Measurements from ENCODE around the gene SCGB3A2.

The SCGB3A2 gene

GRCh38 chr5:147882586-147883313 is 4.2 kb downstream of the SCGB3A2 start:
- H3K27me3 ChIP-seq (ENCODE audit: control insufficient read depth in 1 of 2, insufficient read depth in 1 of 2, low read length in 2 of 2): peaks cover 11 to 32% of the 10 kb centered on the region in 2 experiments
- H2AFZ ChIP-seq (ENCODE audit: low read depth, low read length): no peak overlapping the region
- no peak overlapping the region for H3K4me2 ChIP-seq (ENCODE audit: low read length, poor library complexity, severe bottlenecking)
- H2BK15ac ChIP-seq (ENCODE audit: low read depth, poor library complexity, severe bottlenecking): no peak overlapping the region
- no peak overlapping the region for H3K14ac ChIP-seq (ENCODE audit: low read length in 2 of 2)
- H3K18ac ChIP-seq (ENCODE audit: low read depth in 1 of 2, low read length in 2 of 2): no peak overlapping the region
- H2BK12ac ChIP-seq (ENCODE audit: low read length in 2 of 2): no peak overlapping the region
- WGBS: 28% methylated on average over 6 of the region's 6 CpGs
- no peaks in the 10 kb centered on the region for H3K9me3 ChIP-seq (ENCODE audit: control insufficient read depth, low read length)
- H3K9ac ChIP-seq (ENCODE audit: low read length): no peak overlapping the region
- H3K4me1 ChIP-seq (ENCODE audit: control insufficient read depth, insufficient read depth, low read depth, low read length): no peaks in the 10 kb centered on the region
- H2AK5ac ChIP-seq (ENCODE audit: low read length, severe bottlenecking): no peak overlapping the region
- no peak overlapping the region for H3K23ac ChIP-seq (ENCODE audit: low read length in 2 of 2)
- H2BK5ac ChIP-seq (ENCODE audit: low read depth, low read length, poor library complexity, severe bottlenecking): no peak overlapping the region
- no peak overlapping the region for H3K4ac ChIP-seq (ENCODE audit: low read depth in 1 of 2, low read length in 2 of 2)
- H3K4me3 ChIP-seq (ENCODE audit: insufficient read depth in 1 of 2, low read depth in 1 of 2, low read length in 2 of 2): no peak overlapping the region
- no peak for DNase-seq
- H3K79me1 ChIP-seq (replicated peaks; ENCODE audit: low read length, poor library complexity, severe bottlenecking): no peaks in the 10 kb centered on the region
- no peaks in the 10 kb centered on the region for H3K36me3 ChIP-seq (ENCODE audit: control insufficient read depth in 1 of 2, insufficient read depth in 2 of 2, low read depth in 1 of 2, low read length in 2 of 2)
- H2BK120ac ChIP-seq (ENCODE audit: low read depth, low read length): no peak overlapping the region
- H4K91ac ChIP-seq (ENCODE audit: low read length): no peak overlapping the region
- H4K8ac ChIP-seq (ENCODE audit: low read length): no peak overlapping the region
- no peak overlapping the region for H3K27ac ChIP-seq (ENCODE audit: low read length, poor library complexity, severe bottlenecking)

GRCh38 chr5:147887026-147887627 is 8.6 kb downstream of the SCGB3A2 start:
- peaks cover 4 to 27% of the 10 kb centered on the region in 2 experiments for H3K27me3 ChIP-seq (ENCODE audit: control insufficient read depth in 1 of 2, insufficient read depth in 1 of 2, low read length in 2 of 2)
- no peak overlapping the region for H2AFZ ChIP-seq (ENCODE audit: low read depth, low read length)
- H4K8ac ChIP-seq (ENCODE audit: low read length): no peak overlapping the region
- H3K9ac ChIP-seq (ENCODE audit: low read length): no peak overlapping the region
- H2BK12ac ChIP-seq (ENCODE audit: low read length in 2 of 2): no peak overlapping the region
- no CpG with 5 or more reads among the region's 3 CpGs for WGBS
- H3K18ac ChIP-seq (ENCODE audit: low read depth in 1 of 2, low read length in 2 of 2): no peak overlapping the region
- no peak overlapping the region for H3K4me3 ChIP-seq (ENCODE audit: insufficient read depth in 1 of 2, low read depth in 1 of 2, low read length in 2 of 2)
- H2BK5ac ChIP-seq (ENCODE audit: low read depth, low read length, poor library complexity, severe bottlenecking): no peak overlapping the region
- no peak overlapping the region for H4K91ac ChIP-seq (ENCODE audit: low read length)
- no peaks in the 10 kb centered on the region for H3K36me3 ChIP-seq (ENCODE audit: control insufficient read depth in 1 of 2, insufficient read depth in 2 of 2, low read depth in 1 of 2, low read length in 2 of 2)
- no peaks in the 10 kb centered on the region for H3K9me3 ChIP-seq (ENCODE audit: control insufficient read depth, low read length)
- H2BK120ac ChIP-seq (ENCODE audit: low read depth, low read length): no peak overlapping the region
- H2AK5ac ChIP-seq (ENCODE audit: low read length, severe bottlenecking): no peak overlapping the region
- peak; percentile 34 for DNase-seq
- no peaks in the 10 kb centered on the region for H3K4me1 ChIP-seq (ENCODE audit: control insufficient read depth, insufficient read depth, low read depth, low read length)
- H3K27ac ChIP-seq (ENCODE audit: low read length, poor library complexity, severe bottlenecking): no peak overlapping the region
- H2BK15ac ChIP-seq (ENCODE audit: low read depth, poor library complexity, severe bottlenecking): no peak overlapping the region
- no peak overlapping the region for H3K4me2 ChIP-seq (ENCODE audit: low read length, poor library complexity, severe bottlenecking)
- no peak overlapping the region for H3K4ac ChIP-seq (ENCODE audit: low read depth in 1 of 2, low read length in 2 of 2)
- H3K23ac ChIP-seq (ENCODE audit: low read length in 2 of 2): no peak overlapping the region
- no peaks in the 10 kb centered on the region for H3K79me1 ChIP-seq (replicated peaks; ENCODE audit: low read length, poor library complexity, severe bottlenecking)
- H3K14ac ChIP-seq (ENCODE audit: low read length in 2 of 2): no peak overlapping the region

- no peak overlapping the region for H2BK12ac ChIP-seq (ENCODE audit: low read length in 2 of 2)
- H4K8ac ChIP-seq (ENCODE audit: low read length): no peak overlapping the region
- no peak overlapping the region for H3K27ac ChIP-seq (ENCODE audit: low read length, poor library complexity, severe bottlenecking)
- H2AK5ac ChIP-seq (ENCODE audit: low read length, severe bottlenecking): no peak overlapping the region
- H3K79me1 ChIP-seq (replicated peaks; ENCODE audit: low read length, poor library complexity, severe bottlenecking): no peaks in the 10 kb centered on the region
- H3K23ac ChIP-seq (ENCODE audit: low read length in 2 of 2): no peak overlapping the region
- no peaks in the 10 kb centered on the region for H3K9me3 ChIP-seq (ENCODE audit: control insufficient read depth, low read length)
- no peak overlapping the region for H3K4ac ChIP-seq (ENCODE audit: low read depth in 1 of 2, low read length in 2 of 2)
- no peak overlapping the region for H2BK120ac ChIP-seq (ENCODE audit: low read depth, low read length)
- no peak overlapping the region for H2BK5ac ChIP-seq (ENCODE audit: low read depth, low read length, poor library complexity, severe bottlenecking)
- H3K4me2 ChIP-seq (ENCODE audit: low read length, poor library complexity, severe bottlenecking): no peak overlapping the region
- no peaks in the 10 kb centered on the region for H3K4me1 ChIP-seq (ENCODE audit: control insufficient read depth, insufficient read depth, low read depth, low read length)
- no peak overlapping the region for H2AFZ ChIP-seq (ENCODE audit: low read depth, low read length)
- H4K91ac ChIP-seq (ENCODE audit: low read length): no peak overlapping the region
- no peak overlapping the region for H3K14ac ChIP-seq (ENCODE audit: low read length in 2 of 2)
- no peak overlapping the region for H2BK15ac ChIP-seq (ENCODE audit: low read depth, poor library complexity, severe bottlenecking)
- H3K36me3 ChIP-seq (ENCODE audit: control insufficient read depth in 1 of 2, insufficient read depth in 2 of 2, low read depth in 1 of 2, low read length in 2 of 2): no peaks in the 10 kb centered on the region
- no peak overlapping the region for H3K9ac ChIP-seq (ENCODE audit: low read length)
- peaks cover 4 to 25% of the 10 kb centered on the region in 2 experiments for H3K27me3 ChIP-seq (ENCODE audit: control insufficient read depth in 1 of 2, insufficient read depth in 1 of 2, low read length in 2 of 2)
- no peak overlapping the region for H3K4me3 ChIP-seq (ENCODE audit: insufficient read depth in 1 of 2, low read depth in 1 of 2, low read length in 2 of 2)
- 34% methylated on average over 2 of the region's 2 CpGs for WGBS
- DNase-seq: no peak
- H3K18ac ChIP-seq (ENCODE audit: low read depth in 1 of 2, low read length in 2 of 2): no peak overlapping the region
Observed at GRCh38 chr5:147887930-147888329, 9.4 kb downstream of the SCGB3A2 start.

- 72% methylated on average over 2 of the region's 3 CpGs for WGBS
- H2BK12ac ChIP-seq (ENCODE audit: low read length in 2 of 2): no peak overlapping the region
- H3K36me3 ChIP-seq (ENCODE audit: control insufficient read depth in 1 of 2, insufficient read depth in 2 of 2, low read depth in 1 of 2, low read length in 2 of 2): no peaks in the 10 kb centered on the region
- no peak overlapping the region for H3K4me2 ChIP-seq (ENCODE audit: low read length, poor library complexity, severe bottlenecking)
- no peak overlapping the region for H4K8ac ChIP-seq (ENCODE audit: low read length)
- no peak overlapping the region for H2AFZ ChIP-seq (ENCODE audit: low read depth, low read length)
- no peaks in the 10 kb centered on the region for H3K9me3 ChIP-seq (ENCODE audit: control insufficient read depth, low read length)
- H3K27me3 ChIP-seq (ENCODE audit: control insufficient read depth in 1 of 2, insufficient read depth in 1 of 2, low read length in 2 of 2): peaks cover 0 to 17% of the 10 kb centered on the region in 2 experiments
- no peak overlapping the region for H2BK120ac ChIP-seq (ENCODE audit: low read depth, low read length)
- no peak overlapping the region for H2BK15ac ChIP-seq (ENCODE audit: low read depth, poor library complexity, severe bottlenecking)
- no peak overlapping the region for H3K14ac ChIP-seq (ENCODE audit: low read length in 2 of 2)
- no peak overlapping the region for H2BK5ac ChIP-seq (ENCODE audit: low read depth, low read length, poor library complexity, severe bottlenecking)
- no peak overlapping the region for H3K27ac ChIP-seq (ENCODE audit: low read length, poor library complexity, severe bottlenecking)
- no peak overlapping the region for H4K91ac ChIP-seq (ENCODE audit: low read length)
- H3K23ac ChIP-seq (ENCODE audit: low read length in 2 of 2): no peak overlapping the region
- H3K4me3 ChIP-seq (ENCODE audit: insufficient read depth in 1 of 2, low read depth in 1 of 2, low read length in 2 of 2): no peak overlapping the region
- no peak overlapping the region for H3K4ac ChIP-seq (ENCODE audit: low read depth in 1 of 2, low read length in 2 of 2)
- no peak overlapping the region for H2AK5ac ChIP-seq (ENCODE audit: low read length, severe bottlenecking)
- no peak overlapping the region for H3K9ac ChIP-seq (ENCODE audit: low read length)
- H3K79me1 ChIP-seq (replicated peaks; ENCODE audit: low read length, poor library complexity, severe bottlenecking): no peaks in the 10 kb centered on the region
- no peak for DNase-seq
- H3K18ac ChIP-seq (ENCODE audit: low read depth in 1 of 2, low read length in 2 of 2): no peak overlapping the region
- H3K4me1 ChIP-seq (ENCODE audit: control insufficient read depth, insufficient read depth, low read depth, low read length): no peaks in the 10 kb centered on the region
Observed at GRCh38 chr5:147892696-147893296, 14.3 kb downstream of the SCGB3A2 start.
